ENCODE results near the gene TBC1D10B.
"Not testable (repeated sequence)": the region's sequence is repeated elsewhere in the genome, so short reads cannot be mapped to it uniquely, and the experiment has no call there.

TBC1D10B gene

DNA sequence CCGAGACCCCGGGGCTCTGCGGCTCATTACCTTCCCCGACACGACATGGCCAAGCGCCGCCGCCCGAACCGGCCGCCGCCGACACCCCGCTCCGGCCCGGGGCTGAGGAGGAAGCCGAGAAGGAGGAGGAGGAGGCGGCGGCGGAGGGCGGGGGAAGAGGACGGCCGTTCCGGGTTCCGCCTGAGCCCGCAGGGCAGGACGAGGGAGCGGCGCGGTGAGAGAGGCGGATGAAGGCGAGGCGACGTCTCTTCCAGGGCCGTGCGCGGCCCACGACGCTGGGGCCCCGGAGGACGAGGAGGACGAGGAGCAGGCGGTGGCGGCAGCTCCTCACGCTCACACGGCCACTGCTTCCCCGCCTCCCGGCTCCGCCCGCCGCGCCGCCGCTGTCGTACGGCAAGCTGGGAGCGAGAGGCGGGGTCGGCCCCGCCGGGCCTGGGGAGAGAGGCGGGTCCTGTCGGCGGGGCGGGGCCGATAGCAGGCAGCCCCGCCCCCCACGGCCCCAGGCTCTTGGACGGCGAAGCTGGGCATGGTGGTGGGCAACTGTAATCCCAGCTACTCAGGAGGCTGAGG lies 35.2 kb downstream of the TBC1D10B start:
- DNase-seq (ENCODE audit: low read depth in 3 of 3), result peak; percentile 68 to 76 (median 75)

DNA sequence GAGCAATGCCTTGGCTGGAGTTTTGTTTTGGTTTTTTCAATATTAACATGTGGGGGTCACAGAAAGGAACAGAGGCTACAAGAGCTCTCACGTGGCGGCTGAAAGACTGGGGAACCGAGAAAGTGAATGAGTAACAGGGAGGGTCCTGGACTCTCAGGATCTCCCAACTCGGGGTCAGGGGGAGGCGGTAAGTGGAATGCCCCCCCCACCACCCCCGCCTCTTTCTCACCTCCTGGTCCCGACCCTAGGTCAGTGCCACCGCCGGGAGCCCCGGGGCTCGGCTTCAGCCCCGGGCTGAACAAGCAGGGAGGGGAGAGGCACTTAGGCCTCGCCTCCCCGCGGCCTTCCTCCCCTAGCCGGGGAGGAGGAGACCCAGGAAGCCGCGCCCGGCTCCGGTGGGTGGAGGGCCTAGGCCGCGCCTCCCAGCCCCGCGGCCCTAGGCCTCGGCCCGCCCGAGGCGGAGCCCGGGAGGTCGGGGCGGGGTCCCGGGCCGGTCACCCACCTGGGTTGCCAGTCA lies 35.8 kb downstream of the TBC1D10B start:
- DNase-seq (ENCODE audit: low read depth in 3 of 3), result peak; percentile 64 to 80 (median 78)

DNA sequence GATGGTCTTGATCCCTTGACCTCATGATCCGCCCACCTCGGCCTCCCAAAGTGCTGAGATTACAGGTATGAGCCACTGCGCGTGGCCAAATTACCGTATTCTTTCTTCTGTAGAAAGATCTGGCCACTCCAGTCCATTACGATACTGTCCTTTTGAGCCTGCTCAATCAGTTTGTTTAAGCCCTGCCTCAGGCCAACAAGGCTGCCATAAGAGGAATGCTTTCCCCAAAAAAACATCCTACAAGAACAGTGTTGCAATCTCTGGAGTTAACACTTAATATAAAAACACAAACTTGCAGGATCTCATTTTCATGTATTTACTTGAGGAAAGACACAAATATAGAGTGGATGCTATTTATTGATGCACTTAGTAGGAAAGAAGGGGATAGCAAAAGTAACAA lies 46.1 kb downstream of the TBC1D10B start:
- DNase-seq (ENCODE audit: low read depth in 3 of 3), result not testable (repeated sequence)

DNA sequence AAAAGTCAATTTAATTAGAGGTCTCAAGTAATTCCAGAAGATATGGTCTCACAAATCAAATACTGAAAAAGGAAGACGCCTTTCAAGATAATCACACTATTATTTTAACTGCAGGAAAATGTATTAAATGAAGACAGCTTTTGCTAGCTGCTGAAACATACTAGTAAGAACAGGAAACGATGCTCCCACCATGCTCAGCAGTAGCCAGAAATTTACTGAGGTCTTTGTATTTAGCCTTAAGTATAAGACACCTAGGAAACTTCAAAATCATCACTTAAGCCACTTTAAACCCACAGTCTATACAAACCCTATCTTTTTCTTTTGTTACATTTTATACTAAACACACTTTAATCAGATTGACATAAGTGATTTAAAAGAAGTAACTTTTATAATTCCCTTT lies 51.6 kb downstream of the TBC1D10B start:
- DNase-seq (ENCODE audit: low read depth in 3 of 3), result not testable (repeated sequence)

DNA sequence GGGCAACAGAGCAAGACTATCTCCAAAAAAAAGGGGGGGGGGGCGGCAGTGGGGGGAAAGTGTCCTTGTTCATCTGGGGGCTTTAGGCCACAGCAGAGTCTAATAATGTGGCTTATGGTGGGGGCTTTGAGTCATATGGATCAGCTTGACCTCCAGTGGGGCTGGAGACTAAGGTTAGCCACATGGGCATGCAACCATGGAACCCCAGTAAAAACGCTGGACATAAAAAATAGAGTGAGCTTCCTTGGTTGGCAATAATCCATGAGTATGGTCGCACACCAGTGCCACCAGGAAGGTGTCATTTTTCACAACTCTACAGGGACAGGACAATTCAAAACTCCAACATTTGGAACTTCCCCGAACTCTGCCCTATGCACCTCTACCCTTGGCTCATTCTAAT lies 59.4 kb downstream of the TBC1D10B start:
- DNase-seq (ENCODE audit: low read depth in 3 of 3), result not testable (repeated sequence)

DNA sequence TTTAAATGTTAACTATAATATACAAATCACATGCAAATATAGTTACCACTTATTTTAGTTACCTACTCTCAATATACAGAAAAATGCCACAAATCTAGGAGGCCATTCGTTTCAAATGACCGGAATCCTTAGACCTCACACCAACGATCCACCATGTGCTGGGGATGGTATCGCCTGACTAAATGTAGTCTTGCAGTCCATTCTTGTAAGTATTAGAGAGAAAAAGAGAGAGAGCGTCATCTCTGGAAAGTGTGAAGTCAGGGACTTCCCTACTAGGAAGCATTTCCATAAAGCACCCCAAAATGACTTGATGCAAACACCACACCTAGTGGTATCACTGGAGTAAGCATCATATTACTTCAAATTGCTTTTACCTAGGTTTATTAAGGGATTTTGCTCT lies 61.0 kb downstream of the TBC1D10B start:
- DNase-seq (ENCODE audit: low read depth in 3 of 3), result not testable (repeated sequence)

All from stimulated activated CD4-positive, alpha-beta T cell treated with anti-CD3 and anti-CD28 coated beads, TNF-alpha, amount 100 ng/mL, for 48 hours (primary cell).